HepG2 (cell line): ENCODE data around the gene TEKT2.

Source experiments
- CHD4 ChIP-seq: fragments of 200-600 bp; sonication (generic); IDR thresholded peaks from 2 replicates; pipeline ENCODE4 v1.7.0; 2017; ENCODE audit warnings: mild to moderate bottlenecking, low read length, borderline replicate concordance
- KLF9 ChIP-seq: IDR thresholded peaks from 2 replicates; pipeline ENCODE4 v1.6.1; 2016; ENCODE audit warnings: low read depth
- POLR2G ChIP-seq: fragments of 200-400 bp; formaldehyde crosslinking; IDR thresholded peaks from 2 replicates; pipeline ENCODE4 v1.6.1; 2018; ENCODE audit warnings: mild to moderate bottlenecking, low read depth, low read length, moderate library complexity

DNA sequence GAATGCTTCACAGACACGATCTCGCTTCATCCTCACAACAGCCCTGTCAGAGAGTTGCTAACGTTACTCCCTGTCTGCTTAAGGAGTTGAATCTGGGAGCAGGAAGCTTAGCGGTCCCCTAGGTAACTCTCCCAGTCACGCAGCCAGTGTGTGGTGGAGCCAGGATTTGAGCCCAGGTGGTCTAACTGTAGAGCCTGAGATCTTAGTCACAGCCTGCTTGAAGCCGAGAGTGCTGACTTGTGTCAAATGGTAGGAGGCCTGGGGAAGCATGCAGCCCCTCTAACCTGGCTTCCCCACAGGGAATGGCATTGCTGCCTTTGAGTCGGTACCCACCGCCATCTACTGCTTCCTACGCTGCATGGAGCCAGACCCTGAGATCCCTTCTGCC, 8.9 kb downstream of the TEKT2 start:
- TF ChIP-seq POLR2G (no peak), CHD4 (no peak), KLF9 (CRISPR knock-in tag) (no peak)
